Measurements from ENCODE around the gene AQP12A.

The AQP12A gene

GRCh38 chr2:240731178-240731545 lies 39.5 kb downstream of the AQP12A start:
- H3K4me3 ChIP-seq (ENCODE audit: control insufficient read depth, low read depth, low read length): no peak overlapping the region
- no peak for DNase-seq (ENCODE audit: low read depth)
- TF ChIP-seq, protein P1, sequence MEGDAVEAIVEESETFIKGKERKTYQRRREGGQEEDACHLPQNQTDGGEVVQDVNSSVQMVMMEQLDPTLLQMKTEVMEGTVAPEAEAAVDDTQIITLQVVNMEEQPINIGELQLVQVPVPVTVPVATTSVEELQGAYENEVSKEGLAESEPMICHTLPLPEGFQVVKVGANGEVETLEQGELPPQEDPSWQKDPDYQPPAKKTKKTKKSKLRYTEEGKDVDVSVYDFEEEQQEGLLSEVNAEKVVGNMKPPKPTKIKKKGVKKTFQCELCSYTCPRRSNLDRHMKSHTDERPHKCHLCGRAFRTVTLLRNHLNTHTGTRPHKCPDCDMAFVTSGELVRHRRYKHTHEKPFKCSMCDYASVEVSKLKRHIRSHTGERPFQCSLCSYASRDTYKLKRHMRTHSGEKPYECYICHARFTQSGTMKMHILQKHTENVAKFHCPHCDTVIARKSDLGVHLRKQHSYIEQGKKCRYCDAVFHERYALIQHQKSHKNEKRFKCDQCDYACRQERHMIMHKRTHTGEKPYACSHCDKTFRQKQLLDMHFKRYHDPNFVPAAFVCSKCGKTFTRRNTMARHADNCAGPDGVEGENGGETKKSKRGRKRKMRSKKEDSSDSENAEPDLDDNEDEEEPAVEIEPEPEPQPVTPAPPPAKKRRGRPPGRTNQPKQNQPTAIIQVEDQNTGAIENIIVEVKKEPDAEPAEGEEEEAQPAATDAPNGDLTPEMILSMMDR (conservative IDR thresholded peaks at IDR 0.05; ENCODE audit: control insufficient read depth, insufficient read depth, low read depth, low read length): no peak

GRCh38 chr2:240732184-240732583 lies 40.5 kb downstream of the AQP12A start:
- no peak overlapping the region for H3K4me3 ChIP-seq (ENCODE audit: control insufficient read depth, low read depth, low read length)
- TF ChIP-seq, protein P1 (conservative IDR thresholded peaks at IDR 0.05; ENCODE audit: control insufficient read depth, insufficient read depth, low read depth, low read length): no peak
- no peak for DNase-seq (ENCODE audit: low read depth)

DNA sequence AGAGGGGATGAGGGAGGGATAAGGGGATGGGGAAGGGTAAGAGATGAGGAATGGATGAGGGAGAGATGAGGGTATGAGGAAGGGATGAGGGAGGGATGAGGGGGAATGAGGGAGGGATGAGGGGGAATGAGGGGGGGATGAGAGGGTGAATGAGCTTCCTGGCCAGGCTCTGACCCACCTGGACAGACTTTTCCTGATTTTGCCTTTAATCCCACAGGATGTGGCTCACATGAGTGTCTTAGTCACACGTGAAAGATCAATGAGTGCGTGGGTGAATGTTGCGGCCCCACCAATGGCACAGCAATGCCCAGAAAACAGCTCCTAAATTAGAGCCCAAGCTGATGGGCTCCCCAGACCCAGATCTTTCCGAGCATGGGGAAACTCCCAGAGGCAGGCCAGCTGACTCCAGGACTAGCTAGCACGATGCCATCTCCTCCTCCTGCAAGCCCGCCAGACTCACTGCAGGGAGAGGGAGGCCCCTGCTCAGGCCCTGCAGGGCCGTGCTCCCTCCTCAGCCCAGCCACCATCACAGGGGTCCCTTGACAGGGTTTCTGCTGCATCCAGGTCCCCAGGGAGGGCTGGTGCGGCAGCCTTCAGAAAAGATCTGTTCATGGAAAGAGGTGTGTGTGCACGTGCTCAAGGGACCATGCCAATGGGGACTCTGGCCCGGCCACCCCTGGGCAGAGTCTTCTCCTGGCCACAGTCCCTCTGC lies 41.4 kb downstream of the AQP12A start:
- TF ChIP-seq, protein P1 (conservative IDR thresholded peaks at IDR 0.05; ENCODE audit: control insufficient read depth, insufficient read depth, low read depth, low read length): no peak
- peak; percentile 5 for DNase-seq (ENCODE audit: low read depth)

GRCh38 chr2:240733803-240734495 lies 42.3 kb downstream of the AQP12A start:
- DNase-seq (ENCODE audit: low read depth): no peak
- H3K4me3 ChIP-seq (ENCODE audit: control insufficient read depth, low read depth, low read length): no peak overlapping the region
- TF ChIP-seq, protein P1 (conservative IDR thresholded peaks at IDR 0.05; ENCODE audit: control insufficient read depth, insufficient read depth, low read depth, low read length): peak; percentile 11

More for the DNA sequence above, 41.4 kb downstream of the AQP12A start:
- no peak overlapping the region for H3K4me3 ChIP-seq (ENCODE audit: control insufficient read depth, low read depth, low read length)

- no peak overlapping the region for H3K4me3 ChIP-seq (ENCODE audit: control insufficient read depth, low read depth, low read length)
- TF ChIP-seq, protein P1 (conservative IDR thresholded peaks at IDR 0.05; ENCODE audit: control insufficient read depth, insufficient read depth, low read depth, low read length): no peak
- no peak for DNase-seq (ENCODE audit: low read depth)
These were observed 43.1 kb downstream of the AQP12A start for GRCh38 chr2:240734756-240735155.

DNA sequence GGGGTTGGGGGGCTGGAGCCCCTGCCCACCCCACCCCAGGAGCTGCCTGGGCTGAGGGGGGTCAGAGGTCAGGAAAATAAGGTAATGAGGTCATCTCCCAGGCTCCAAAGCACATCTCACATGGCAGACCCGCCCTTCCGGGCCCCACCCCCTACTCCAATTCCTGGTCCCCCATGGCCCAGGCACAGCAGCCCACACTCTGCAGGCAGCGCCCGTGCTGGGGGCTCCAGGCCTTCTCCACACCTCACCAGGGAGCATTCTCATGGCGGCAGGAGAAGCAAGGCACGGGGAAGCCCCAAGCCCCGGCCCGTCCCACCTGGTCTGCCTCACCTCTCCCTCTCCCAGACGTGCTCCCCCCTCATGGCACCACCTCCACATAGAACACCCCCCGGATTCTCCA lies 43.8 kb downstream of the AQP12A start:
- TF ChIP-seq, protein P1 (conservative IDR thresholded peaks at IDR 0.05; ENCODE audit: control insufficient read depth, insufficient read depth, low read depth, low read length): no peak
- no peak overlapping the region for H3K4me3 ChIP-seq (ENCODE audit: control insufficient read depth, low read depth, low read length)
- DNase-seq (ENCODE audit: low read depth): no peak

Measured in fibroblast of mammary gland (primary cell).